NT2/D1 (cell line): ENCODE results near the gene SLC7A9.

ENCODE experiments used
- SUZ12 ChIP-seq: IDR thresholded peaks from 2 replicates; pipeline ENCODE4 v1.6.1; 2011; ENCODE audit not compliant: insufficient read length, insufficient read depth; ENCODE audit errors: extremely low read depth
- YY1 ChIP-seq: IDR thresholded peaks from 2 replicates; pipeline ENCODE4 v1.6.1; 2011; ENCODE audit not compliant: insufficient read length, insufficient read depth
- ZNF274 ChIP-seq: IDR thresholded peaks from 2 replicates; pipeline ENCODE4 v1.6.1; 2011; ENCODE audit warnings: mild to moderate bottlenecking, low read depth, low read length

DNA sequence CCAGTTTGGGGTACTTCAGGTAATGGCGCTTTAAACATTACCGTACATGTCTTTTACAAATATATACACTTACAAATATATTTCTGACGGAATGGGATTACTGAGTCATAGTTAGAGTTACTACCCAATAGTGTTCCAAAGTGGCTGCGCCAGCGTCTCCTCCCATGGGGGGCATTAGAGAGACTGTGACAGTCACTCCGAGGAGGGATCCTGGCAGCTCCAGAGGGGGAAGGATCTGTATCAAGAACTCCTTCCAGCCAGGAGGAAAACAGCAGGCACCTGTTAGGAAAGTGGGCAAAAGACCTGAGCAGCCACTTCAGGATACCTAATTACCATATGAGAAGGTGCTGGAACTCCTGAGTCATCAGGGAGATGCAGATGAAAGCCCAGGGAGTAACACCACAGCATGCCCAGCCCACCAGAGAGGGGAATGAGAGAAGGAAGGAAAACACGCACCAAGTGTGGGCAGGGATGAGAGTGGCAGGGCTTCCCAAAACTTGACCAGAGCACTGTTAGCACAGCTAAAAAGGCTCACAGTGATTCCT, 52.9 kb downstream of the SLC7A9 start:
- TF ChIP-seq YY1 (no peak), SUZ12 (no peak), ZNF274 (no peak)
